Parathyroid adenoma (tissue), 2 donors: ENCODE measurements around the gene TMEM114.

ENCODE experiments used
- H2AFZ ChIP-seq: fragments of 300-600 bp; sonication (generic); one replicate; pipeline ENCODE4 v1.7.0; 2017; ENCODE audit warnings: antibody characterized with exemption, mild to moderate bottlenecking
- H3K27ac ChIP-seq: fragments of 300-600 bp; sonication (generic); one replicate; pipeline ENCODE4 v1.7.0; 2017
- H3K27me3 ChIP-seq: fragments of 300-600 bp; sonication (generic); one replicate; pipeline ENCODE4 v1.7.0; 2017; ENCODE audit warnings: low read length; ENCODE audit not compliant: control insufficient read depth, insufficient read depth
- H3K36me3 ChIP-seq: fragments of 300-600 bp; sonication (generic); one replicate; pipeline ENCODE4 v1.7.0; 2017; ENCODE audit warnings: low read length; ENCODE audit not compliant: control insufficient read depth, insufficient read depth
- H3K4me1 ChIP-seq: fragments of 300-600 bp; sonication (generic); one replicate; pipeline ENCODE4 v1.7.0; 2017; ENCODE audit warnings: control low read depth
- H3K4me2 ChIP-seq: fragments of 300-600 bp; sonication (generic); one replicate; pipeline ENCODE4 v1.7.0; 2017; ENCODE audit warnings: low read length
- H3K4me3 ChIP-seq: fragments of 300-600 bp; sonication (generic); one replicate; pipeline ENCODE4 v1.7.0; 2017; ENCODE audit warnings: low read depth, low read length
- H3K79me2 ChIP-seq: fragments of 300-600 bp; sonication (generic); one replicate; pipeline ENCODE4 v1.7.0; 2017; ENCODE audit warnings: control low read depth
- H3K9ac ChIP-seq: fragments of 300-600 bp; sonication (generic); one replicate; pipeline ENCODE4 v1.7.0; 2017; ENCODE audit warnings: mild to moderate bottlenecking
- H3K9me3 ChIP-seq: fragments of 300-600 bp; sonication (generic); one replicate; pipeline ENCODE4 v1.7.0; 2017; ENCODE audit warnings: low read length; ENCODE audit not compliant: control insufficient read depth
- CTCF ChIP-seq: fragments of 300-600 bp; sonication (generic); IDR thresholded peaks from one replicate; pipeline ENCODE4 v1.7.0; 2017; ENCODE audit warnings: antibody characterized with exemption, mild to moderate bottlenecking
- donor health status: primary hyperparathyroidism.

TMEM114 gene

GRCh38 chr16:8631818-8632465 lies 41.6 kb upstream of the TMEM114 start:
- no peak overlapping the region for H3K4me3 ChIP-seq
- H3K27ac ChIP-seq = peak overlapping the region; percentile 7

GRCh38 chr16:8631373-8631772 lies 41.1 kb upstream of the TMEM114 start:
- no peak overlapping the region for H3K4me3 ChIP-seq
- no peaks in the 10 kb centered on the region for H3K9me3 ChIP-seq
- no peaks in the 10 kb centered on the region for H3K36me3 ChIP-seq
- H3K27ac ChIP-seq = no peak overlapping the region
- TF ChIP-seq CTCF = no peak
- no peak overlapping the region for H2AFZ ChIP-seq
- H3K9ac ChIP-seq = no peak overlapping the region
- no peak overlapping the region for H3K4me2 ChIP-seq
- H3K27me3 ChIP-seq = no peaks in the 10 kb centered on the region
- H3K79me2 ChIP-seq = peaks cover 7% of the 10 kb centered on the region
- no peaks in the 10 kb centered on the region for H3K4me1 ChIP-seq

More at GRCh38 chr16:8631818-8632465, 41.6 kb upstream of the TMEM114 start:
- H3K4me2 ChIP-seq = no peak overlapping the region
- no peaks in the 10 kb centered on the region for H3K27me3 ChIP-seq
- no peaks in the 10 kb centered on the region for H3K9me3 ChIP-seq
- H3K4me1 ChIP-seq = no peaks in the 10 kb centered on the region
- peaks cover 7% of the 10 kb centered on the region for H3K79me2 ChIP-seq
- no peak for TF ChIP-seq CTCF
- H3K36me3 ChIP-seq = no peaks in the 10 kb centered on the region
- H3K9ac ChIP-seq = no peak overlapping the region
- no peak overlapping the region for H2AFZ ChIP-seq

- Histone ChIP-seq H3K4me2 (no peak overlapping the region), H3K9me3 (no peaks in the 10 kb centered on the region), H3K79me2 (peaks cover 7% of the 10 kb centered on the region), H3K27me3 (no peaks in the 10 kb centered on the region), H3K4me3 (no peak overlapping the region), H2AFZ (no peak overlapping the region), H3K9ac (no peak overlapping the region), H3K27ac (no peak overlapping the region), H3K4me1 (no peaks in the 10 kb centered on the region), H3K36me3 (no peaks in the 10 kb centered on the region)
- TF ChIP-seq CTCF = no peak
Measured at GRCh38 chr16:8630255-8630953, 40.1 kb upstream of the TMEM114 start.

- H3K9ac ChIP-seq = no peak overlapping the region
- no peak for TF ChIP-seq CTCF
- no peaks in the 10 kb centered on the region for H3K4me1 ChIP-seq
Measured at GRCh38 chr16:8628981-8629725, 38.8 kb upstream of the TMEM114 start.

More at GRCh38 chr16:8628981-8629725, 38.8 kb upstream of the TMEM114 start:
- Histone ChIP-seq H3K27me3 (no peaks in the 10 kb centered on the region), H3K9me3 (no peaks in the 10 kb centered on the region), H3K36me3 (no peaks in the 10 kb centered on the region), H3K79me2 (peaks cover 7% of the 10 kb centered on the region), H2AFZ (no peak overlapping the region), H3K27ac (no peak overlapping the region), H3K4me3 (no peak overlapping the region), H3K4me2 (no peak overlapping the region)
